CD14-positive monocyte (primary cell): ENCODE measurements around the gene MCL1. TPM values are rescaled to one million over a fixed set of nuclear protein-coding genes. Genes with fewer than 3 reads are reported as not detected.
"Not testable (repeated sequence)": the region's sequence is repeated elsewhere in the genome, so short reads cannot be mapped to it uniquely, and the experiment has no call there.

Experiments
- DNase-seq, 3 donors: peaks; one replicate each; pipeline ENCODE4 v3.0.0-alpha.2; 2011 to 2022
- H2AFZ ChIP-seq: 2 replicates; pipeline ENCODE4 v1.6.0; 2012; ENCODE audit warnings: mild to moderate bottlenecking, low read depth, low read length, inconsistent platforms; ENCODE audit not compliant: insufficient read depth, poor library complexity, severe bottlenecking
- H3K27ac ChIP-seq, 2 donors: 1 replicate in 1 of 2; 2 replicates in 1 of 2; pipeline ENCODE4 v1.5.1; 2012 to 2013; ENCODE audit warnings: low read length in 2 of 2, control low read depth in 1 of 2, inconsistent platforms in 1 of 2, low read depth in 1 of 2, mild to moderate bottlenecking in 1 of 2
- H3K27me3 ChIP-seq, 2 donors: one replicate each; pipeline versions ENCODE4 v1.6.0 to v1.6.1; 2011 to 2013; ENCODE audit warnings: low read length in 2 of 2; ENCODE audit not compliant: control insufficient read depth in 2 of 2, insufficient read depth in 2 of 2
- H3K36me3 ChIP-seq, 2 donors: replicated peaks in 1 of 2; 1 replicate in 1 of 2; 2 replicates in 1 of 2; pipeline versions ENCODE4 v1.5.1 to v1.6.1; 2012 to 2013; ENCODE audit warnings: low read length in 2 of 2, control low read depth in 1 of 2, inconsistent platforms in 1 of 2, mild to moderate bottlenecking in 1 of 2; ENCODE audit not compliant: insufficient read depth in 2 of 2, control insufficient read depth in 1 of 2
- H3K4me1 ChIP-seq, 2 donors: 1 replicate in 1 of 2; 2 replicates in 1 of 2; pipeline versions ENCODE4 v1.5.1 to v1.6.1; 2012 to 2013; ENCODE audit warnings: low read length in 2 of 2, control low read depth in 1 of 2, inconsistent platforms in 1 of 2, mild to moderate bottlenecking in 1 of 2, moderate library complexity in 1 of 2; ENCODE audit not compliant: insufficient read depth in 2 of 2, control insufficient read depth in 1 of 2
- H3K4me2 ChIP-seq: replicated peaks from 2 replicates; pipeline ENCODE3; 2012; ENCODE audit warnings: low read length, moderate library complexity, mild to moderate bottlenecking; ENCODE audit not compliant: poor library complexity, severe bottlenecking; ENCODE audit errors: extremely low read depth
- H3K4me3 ChIP-seq, 3 experiments: fragments of 200-600 bp in 1 of 3; sonication (generic) in 1 of 3; replicated peaks in 1 of 3; 1 replicate in 2 of 3; 2 replicates in 1 of 3; pipeline ENCODE4 v1.5.1; 2011 to 2013; ENCODE audit warnings: low read length in 3 of 3, mild to moderate bottlenecking in 3 of 3, control low read depth in 2 of 3, low read depth in 2 of 3, inconsistent platforms in 1 of 3, moderate library complexity in 1 of 3
- H3K79me2 ChIP-seq: 2 replicates; pipeline ENCODE4 v1.6.0; 2012; ENCODE audit warnings: mild to moderate bottlenecking, control low read depth, inconsistent platforms, low read length, moderate library complexity; ENCODE audit not compliant: insufficient read depth
- H3K9ac ChIP-seq: 2 replicates; pipeline ENCODE4 v1.6.0; 2017; ENCODE audit warnings: low read length, mild to moderate bottlenecking; ENCODE audit not compliant: insufficient read depth, poor library complexity, severe bottlenecking
- H3K9me3 ChIP-seq, 2 donors: replicated peaks in 1 of 2; 1 replicate in 1 of 2; 2 replicates in 1 of 2; pipeline versions ENCODE4 v1.5.1 to v1.6.1; 2012 to 2013; ENCODE audit warnings: low read length in 2 of 2, control low read depth in 1 of 2; ENCODE audit not compliant: control insufficient read depth in 1 of 2, insufficient read depth in 1 of 2
- H4K20me1 ChIP-seq: 2 replicates; pipeline ENCODE4 v1.6.0; 2012; ENCODE audit warnings: mild to moderate bottlenecking, low read length, control low read depth, moderate library complexity; ENCODE audit not compliant: insufficient read depth
- H3K27ac Mint-ChIP-seq, 7 donors: one replicate each; pipeline ENCODE4 v1.8.0; 2020; ENCODE audit warnings: mild to moderate bottlenecking in 7 of 7, mixed read lengths in 7 of 7, moderate library complexity in 6 of 7, inconsistent platforms in 2 of 7
- H3K27me3 Mint-ChIP-seq, 3 donors: one replicate each; pipeline ENCODE4 v1.8.0; 2021 to 2022; ENCODE audit warnings: low read depth in 3 of 3, mild to moderate bottlenecking in 3 of 3, mixed read lengths in 3 of 3, moderate library complexity in 3 of 3, inconsistent platforms in 1 of 3
- H3K36me3 Mint-ChIP-seq, 2 donors: one replicate each; pipeline ENCODE4 v1.8.0; 2020; ENCODE audit warnings: mixed read lengths in 2 of 2, inconsistent platforms in 1 of 2, mild to moderate bottlenecking in 1 of 2
- H3K4me1 Mint-ChIP-seq: one replicate; pipeline ENCODE4 v1.8.0; 2020; ENCODE audit warnings: mild to moderate bottlenecking, mixed read lengths
- H3K4me3 Mint-ChIP-seq, 2 donors: one replicate each; pipeline ENCODE4 v1.8.0; 2020; ENCODE audit warnings: mild to moderate bottlenecking in 2 of 2, mixed read lengths in 2 of 2, moderate library complexity in 1 of 2
- H3K9me3 Mint-ChIP-seq, 7 donors: one replicate each; pipeline ENCODE4 v1.8.0; 2020 to 2022; ENCODE audit warnings: mixed read lengths in 7 of 7, mild to moderate bottlenecking in 6 of 7, moderate library complexity in 6 of 7, inconsistent platforms in 2 of 7
- CTCF ChIP-seq: fragments of 200-600 bp; IDR thresholded peaks from one replicate; pipeline ENCODE4 v1.8.0; 2022; ENCODE audit warnings: antibody characterized with exemption, mild to moderate bottlenecking
- WGBS: methylation state at CpG from one replicate; pipeline ENCODE4 v1.1.5; 2013; ENCODE audit warnings: missing lambda C conversion rate; ENCODE audit not compliant: insufficient coverage; 5-methylcytosine and 5-hydroxymethylcytosine counted together
- intact Hi-C, 2 donors: fragments of 100-400 bp; cut with micrococcal nuclease; formaldehyde crosslinking; loops; one replicate each; pipeline versions ENCODE4 v1.15.0 to v1.15.1; 2023
- polyA plus RNA-seq, 3 donors: library from polyadenylated mRNA; depleted of rRNA in 1 of 3; unstranded in 2 of 3; stranded (reverse) in 1 of 3; fragments of 300-500 nt in 2 of 3; fragments of >200 nt in 1 of 3; fragmentation: Illumina TruSeq in 2 of 3; gene quantifications; 1 replicate in 2 of 3; 2 replicates in 1 of 3; pipeline ENCODE4 v1.2.3, GENCODE V29; 2012 to 2021

The MCL1 gene
- polyA plus RNA-seq, 3 donors, result 287 to 2,076 (median 301) TPM

- H3K4me1 Mint-ChIP-seq, result peaks cover 6% of the 10 kb centered on the region
- 37% methylated on average over 3 of the region's 5 CpGs for whole genome bisulfite sequencing
- peak; percentile 18 to 60 (median 44) for DNase-seq
- Histone ChIP-seq H3K9ac (no peak overlapping the region), H3K4me2 (peak overlapping the region; percentile 90), H3K4me1 (peaks cover 18 to 21% of the 10 kb centered on the region in 2 donors), H3K9me3 (no peaks in the 10 kb centered on the region), H2AFZ (no peak overlapping the region), H3K4me3 (peak overlapping the region in 1 of 3 experiments; percentile 88), H3K27me3 (no peaks in the 10 kb centered on the region), H4K20me1 (peaks cover 4% of the 10 kb centered on the region), H3K79me2 (peaks cover 43% of the 10 kb centered on the region), H3K27ac (peak overlapping the region; percentile 2 to 94), H3K36me3 (peaks cover 41 to 46% of the 10 kb centered on the region in 2 donors)
- no peak overlapping the region for H3K4me3 Mint-ChIP-seq
- peak overlapping the region in 2 of 7 donors; percentile 81 to 92 for H3K27ac Mint-ChIP-seq
- no peaks in the 10 kb centered on the region for H3K27me3 Mint-ChIP-seq
- intact Hi-C loops, result loop anchor here (2.0 to 5.0 kb wide), 3 partner anchors 17 to 66 kb away; partner anchors contain the start of gene MCL1 (in 1 of the 2)
- TF ChIP-seq CTCF, result no peak
- H3K9me3 Mint-ChIP-seq, result no peaks in the 10 kb centered on the region
- peaks cover 44 to 48% of the 10 kb centered on the region in 2 donors for H3K36me3 Mint-ChIP-seq
Measured at GRCh38 chr1:150627826-150628410, 48.5 kb upstream of the MCL1 start.

GRCh38 chr1:150626150-150626549 is 46.7 kb upstream of the MCL1 start:
- intact Hi-C loops, result loop anchor here in 1 of 2 donors (5.0 kb wide), 1 partner anchor 64 kb away; no protein-coding TSS in a partner anchor
- Mint-ChIP-seq H3K9me3 (no peaks in the 10 kb centered on the region), H3K27ac (peak overlapping the region in 3 of 7 donors; percentile 59 to 70 (median 63)), H3K4me3 (no peak overlapping the region), H3K4me1 (peaks cover 22% of the 10 kb centered on the region), H3K36me3 (peaks cover 53 to 59% of the 10 kb centered on the region in 2 donors), H3K27me3 (no peaks in the 10 kb centered on the region)
- no peak for TF ChIP-seq CTCF
- no peaks in the 10 kb centered on the region for H3K27me3 ChIP-seq
- DNase-seq, result no peak
- peaks cover 4% of the 10 kb centered on the region for H4K20me1 ChIP-seq
- H3K9ac ChIP-seq, result no peak overlapping the region
- no peak overlapping the region for H3K4me3 ChIP-seq
- peaks cover 26 to 38% of the 10 kb centered on the region in 2 donors for H3K4me1 ChIP-seq
- H3K27ac ChIP-seq, result no peak overlapping the region
- peaks cover 46 to 51% of the 10 kb centered on the region in 2 donors for H3K36me3 ChIP-seq
- H3K9me3 ChIP-seq, result no peaks in the 10 kb centered on the region
- WGBS, result 100% methylated on average over 1 of the region's 2 CpGs
- no peak overlapping the region for H3K4me2 ChIP-seq
- H2AFZ ChIP-seq, result no peak overlapping the region
- H3K79me2 ChIP-seq, result peaks cover 54% of the 10 kb centered on the region

- WGBS, result no CpG with 5 or more reads among the region's 1 CpG
- H3K4me1 ChIP-seq, result peaks cover 34 to 47% of the 10 kb centered on the region in 2 donors
- H3K36me3 ChIP-seq, result peaks cover 46 to 59% of the 10 kb centered on the region in 2 donors
- Mint-ChIP-seq H3K27ac (peak overlapping the region in 3 of 7 donors; percentile 2 to 45 (median 34)), H3K4me1 (peaks cover 32% of the 10 kb centered on the region), H3K36me3 (peaks cover 65 to 69% of the 10 kb centered on the region in 2 donors)
- H3K79me2 ChIP-seq, result peaks cover 67% of the 10 kb centered on the region
- H3K9ac ChIP-seq, H2AFZ ChIP-seq, H3K9me3 ChIP-seq, H3K4me3 ChIP-seq, H3K27me3 ChIP-seq, H3K27ac ChIP-seq, H3K27me3 Mint-ChIP-seq, H3K4me3 Mint-ChIP-seq, DNase-seq, H4K20me1 ChIP-seq, H3K4me2 ChIP-seq, H3K9me3 Mint-ChIP-seq: not testable (repeated sequence)
- intact Hi-C loops, result loop anchor here (5.0 kb wide), 2 partner anchors 42 to 62 kb away; no protein-coding TSS in a partner anchor
Measured at GRCh38 chr1:150624546-150624945, 45.1 kb upstream of the MCL1 start.
